Endothelial cell of umbilical vein (primary cell): Measurements from ENCODE around the gene MAST4. TPM values are rescaled to one million over a fixed set of nuclear protein-coding genes. Genes with fewer than 3 reads are reported as not detected.

Experiments
- BruUV-seq: library from RNA; stranded (reverse); fragments of 400-500 nt; replicated peaks from 2 replicates; lab custom pipeline; 2021; lab: Mats Ljungman, UMichigan
- CTCF ChIA-PET: fragments of 300-600, 350-600 bp; sonication (Branson Sonifier 250); formaldehyde crosslinking; loops from one replicate; lab custom pipeline; 2021; ENCODE audit warnings: antibody characterized with exemption, inconsistent platforms; lab: Charles Lee
- POLR2A ChIA-PET: fragments of 300-600, 350-600 bp; sonication (Branson Sonifier 250); formaldehyde crosslinking; loops from one replicate; lab custom pipeline; 2021; ENCODE audit warnings: antibody characterized with exemption, inconsistent platforms; lab: Charles Lee
- DNase-seq: peaks from one replicate; pipeline ENCODE4 v3.0.0-alpha.2; 2011; ENCODE audit warnings: low read depth, low spot score
- FAIRE-seq: peaks from 2 replicates; lab custom pipeline; 2011; peaks lifted over from hg19 to GRCh38; lab: Jason Lieb, UNC
- H2AFZ ChIP-seq: 2 replicates; pipeline ENCODE4 v1.6.0; 2012; ENCODE audit warnings: low read depth, low read length, control low read depth, inconsistent platforms
- H3K27ac ChIP-seq: 2 replicates; pipeline ENCODE4 v1.5.1; 2011; ENCODE audit warnings: low read depth, mild to moderate bottlenecking, control low read depth, low read length, moderate library complexity; ENCODE audit not compliant: insufficient read depth
- H3K27me3 ChIP-seq, 2 experiments: 2 replicates each; pipeline versions ENCODE4 v1.6.0 to v1.6.1; 2011; ENCODE audit warnings: low read length in 2 of 2, mixed read lengths in 1 of 2; ENCODE audit not compliant: control insufficient read depth in 2 of 2, insufficient read depth in 2 of 2
- H3K36me3 ChIP-seq, 2 experiments: 2 replicates in 1 of 2; 3 replicates in 1 of 2; pipeline ENCODE4 v1.5.1; 2011; ENCODE audit warnings: low read length in 2 of 2, mild to moderate bottlenecking in 1 of 2, moderate library complexity in 1 of 2; ENCODE audit not compliant: control insufficient read depth in 2 of 2, insufficient read depth in 2 of 2; ENCODE audit errors: extremely low read depth in 1 of 2
- H3K4me1 ChIP-seq: 3 replicates; pipeline ENCODE4 v1.5.1; 2011; ENCODE audit warnings: mild to moderate bottlenecking, low read length; ENCODE audit not compliant: control insufficient read depth, insufficient read depth; ENCODE audit errors: extremely low read depth
- H3K4me2 ChIP-seq: 2 replicates; pipeline ENCODE4 v1.6.1; 2011; ENCODE audit warnings: low read length, control low read depth, mixed read lengths; ENCODE audit not compliant: insufficient read depth
- H3K4me3 ChIP-seq, 3 experiments: fragments of 200-600 bp in 1 of 3; sonication (generic), shearing (Covaris generic) in 1 of 3; replicated peaks in 1 of 3; 2 replicates each; pipeline ENCODE4 v1.5.1; 2011 to 2016; ENCODE audit warnings: control low read depth in 3 of 3, low read length in 3 of 3, mild to moderate bottlenecking in 2 of 3, inconsistent platforms in 1 of 3, low read depth in 1 of 3, moderate library complexity in 1 of 3; ENCODE audit not compliant: insufficient read depth in 1 of 3
- H3K79me2 ChIP-seq: 2 replicates; pipeline ENCODE4 v1.6.0; 2012; ENCODE audit warnings: low read length, inconsistent platforms; ENCODE audit not compliant: control insufficient read depth, insufficient read depth
- H3K9ac ChIP-seq: replicated peaks from 2 replicates; pipeline ENCODE3; 2011; ENCODE audit warnings: low read length, control low read depth; ENCODE audit not compliant: insufficient read depth; ENCODE audit errors: extremely low read depth
- H3K9me1 ChIP-seq: replicated peaks from 3 replicates; pipeline ENCODE4 v1.6.0; 2011; ENCODE audit warnings: mild to moderate bottlenecking, low read length; ENCODE audit not compliant: control insufficient read depth, insufficient read depth; ENCODE audit errors: extremely low read depth
- H3K9me3 ChIP-seq: replicated peaks from 2 replicates; pipeline ENCODE4 v1.5.1; 2012; ENCODE audit warnings: low read length, inconsistent platforms; ENCODE audit not compliant: control insufficient read depth, insufficient read depth
- H4K20me1 ChIP-seq: replicated peaks from 2 replicates; pipeline ENCODE3; 2011; ENCODE audit warnings: mild to moderate bottlenecking, low read length; ENCODE audit not compliant: control insufficient read depth, insufficient read depth; ENCODE audit errors: extremely low read depth
- EZH2 ChIP-seq: IDR thresholded peaks from 2 replicates; pipeline ENCODE4 v1.6.1; 2012; ENCODE audit warnings: borderline replicate concordance, low read depth, mild to moderate bottlenecking, moderate library complexity, low read length, inconsistent platforms; ENCODE audit not compliant: severe bottlenecking
- FOS ChIP-seq: IDR thresholded peaks from 2 replicates; pipeline ENCODE4 v1.6.1; 2011; ENCODE audit warnings: mild to moderate bottlenecking, low read length, moderate library complexity, borderline replicate concordance; ENCODE audit not compliant: insufficient read depth
- GATA2 ChIP-seq: IDR thresholded peaks from 2 replicates; pipeline ENCODE4 v1.7.0; 2011; ENCODE audit warnings: low read depth, mild to moderate bottlenecking, moderate library complexity, mixed read lengths, low read length; ENCODE audit not compliant: insufficient read length, insufficient read depth
- MYC ChIP-seq: IDR thresholded peaks from one replicate; pipeline ENCODE4 v1.6.1; 2011; ENCODE audit warnings: mild to moderate bottlenecking, low read depth, low read length
- POLR2A ChIP-seq: IDR thresholded peaks from 2 replicates; pipeline ENCODE4 v1.6.1; 2012; ENCODE audit warnings: low read depth, mild to moderate bottlenecking, control low read depth, low read length
- POLR2AphosphoS5 ChIP-seq: IDR thresholded peaks from 2 replicates; pipeline ENCODE4 v1.6.1; 2012; ENCODE audit warnings: low read depth, mild to moderate bottlenecking, control low read depth, low read length, moderate library complexity; ENCODE audit not compliant: insufficient read depth
- dilution Hi-C: fragments of 300-500 bp; cut with MboI; formaldehyde crosslinking; loops from one replicate; pipeline ENCODE4 v1.15.0; 2019; ENCODE audit warnings: low sequenced_read_pairs; ENCODE audit not compliant: extremely low pct_ligation_motif_present
- intact Hi-C: fragments of 100-400 bp; cut with micrococcal nuclease; formaldehyde crosslinking; loops from one replicate; pipeline ENCODE4 v1.10.0; 2022
- polyA plus RNA-seq, 4 experiments: library from polyadenylated mRNA; depleted of rRNA in 3 of 4; stranded (reverse) in 3 of 4; unstranded in 1 of 4; fragments of >200 nt; gene quantifications; 2 replicates each; pipeline versions ENCODE4 v1.2.1 to v1.2.3, GENCODE V29; 2011 to 2012; ENCODE audit warnings: missing spikeins in 1 of 4
- total RNA-seq: library from RNA; stranded (reverse); gene quantifications from 2 replicates; pipeline ENCODE4 v1.2.3, GENCODE V29; 2021
- TF ChIP-seq, protein P1 (sequence below): IDR thresholded peaks from 2 replicates; pipeline ENCODE4 v1.6.1; 2011; ENCODE audit not compliant: insufficient read depth, insufficient read length

The MAST4 gene
- total and polyA plus RNA-seq, 2 donors (not counting 3 experiments of a cell fraction or from before 2014, with no cell fraction given) = 40.2 to 116 TPM

DNA sequence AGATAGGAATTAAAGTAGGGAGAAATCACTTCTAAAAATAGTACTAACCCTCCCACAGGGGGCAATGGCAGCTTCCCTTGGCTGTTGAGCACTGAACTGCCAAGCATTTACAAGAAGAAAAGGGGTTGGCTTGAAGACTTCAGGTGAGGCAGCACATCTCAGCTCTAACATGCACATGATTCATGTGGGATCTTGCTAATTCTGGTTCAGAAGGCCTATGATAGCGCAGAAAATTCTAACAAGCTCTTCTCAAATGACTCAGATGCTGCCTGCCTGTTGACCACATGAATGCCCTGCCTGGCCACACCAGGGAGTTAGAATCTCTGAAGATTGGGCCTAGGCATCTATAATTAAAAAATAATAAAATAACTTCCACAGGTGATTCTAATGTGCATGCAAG, 577.8 kb downstream of the MAST4 start:
- no peak overlapping the region for H3K27ac ChIP-seq
- TF ChIP-seq EZH2 (no peak), POLR2AphosphoS5 (no peak), MYC (no peak), FOS (no peak), POLR2A (no peak), GATA2 (no peak)
- TF ChIP-seq, protein P1, sequence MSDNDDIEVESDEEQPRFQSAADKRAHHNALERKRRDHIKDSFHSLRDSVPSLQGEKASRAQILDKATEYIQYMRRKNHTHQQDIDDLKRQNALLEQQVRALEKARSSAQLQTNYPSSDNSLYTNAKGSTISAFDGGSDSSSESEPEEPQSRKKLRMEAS = no peak
- no peak overlapping the region for H3K9ac ChIP-seq
- H2AFZ ChIP-seq = no peak overlapping the region
- no TSS peak for BruUV-seq
- FAIRE-seq = no peak
- H3K36me3 ChIP-seq = peaks cover 0 to 3% of the 10 kb centered on the region in 2 experiments
- no peaks in the 10 kb centered on the region for H3K4me1 ChIP-seq
- POLR2A ChIA-PET = no interaction called here
- no peaks in the 10 kb centered on the region for H3K9me3 ChIP-seq
- DNase-seq = no peak
- H3K4me3 ChIP-seq = no peak overlapping the region
- H3K79me2 ChIP-seq = no peaks in the 10 kb centered on the region
- H3K4me2 ChIP-seq = no peak overlapping the region
- no peaks in the 10 kb centered on the region for H3K9me1 ChIP-seq
- dilution Hi-C loops (loop anchor here (25.0 kb wide), 1 partner anchor 1088 kb away; no protein-coding TSS in a partner anchor), intact Hi-C loops (no loop called here)
- H3K27me3 ChIP-seq = no peaks in the 10 kb centered on the region
- H4K20me1 ChIP-seq = no peaks in the 10 kb centered on the region
- CTCF ChIA-PET = interaction anchor here (1.1 to 1.3 kb wide), 2 partner anchors 8 to 9 kb away, joined by 4 to 5 read pairs; no protein-coding TSS in a partner anchor

DNA sequence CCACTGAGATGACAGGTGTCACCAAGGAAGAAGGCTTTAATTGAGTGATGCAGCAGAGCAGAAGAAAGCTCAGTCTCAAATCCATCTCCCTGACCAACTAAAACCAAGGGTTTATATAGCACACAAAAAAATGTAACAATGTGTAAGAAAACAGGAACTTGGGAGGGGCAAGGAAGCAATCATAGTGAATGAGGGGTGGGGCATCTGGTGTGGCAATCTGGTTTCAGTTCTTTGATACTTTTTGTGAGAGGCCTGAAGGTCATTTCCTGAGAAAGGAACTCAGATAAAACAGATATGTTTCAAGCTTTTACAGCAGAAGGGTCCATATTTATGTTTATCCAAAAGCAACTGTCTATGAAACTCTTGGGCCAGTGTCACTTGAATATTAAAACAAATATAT, 580.7 kb downstream of the MAST4 start:
- dilution Hi-C loops = no loop called here
- H4K20me1 ChIP-seq = no peaks in the 10 kb centered on the region
- no peaks in the 10 kb centered on the region for H3K36me3 ChIP-seq
- no peak overlapping the region for H2AFZ ChIP-seq
- peaks cover 2% of the 10 kb centered on the region for H3K4me1 ChIP-seq
- ChIA-PET CTCF (interaction anchor here (1.3 kb wide), 1 partner anchor 10 kb away, joined by 3 read pairs; no protein-coding TSS in a partner anchor), POLR2A (no interaction called here)
- intact Hi-C loops = no loop called here
- TF ChIP-seq POLR2AphosphoS5 (no peak), FOS (no peak)
- no peaks in the 10 kb centered on the region for H3K9me1 ChIP-seq
- H3K9me3 ChIP-seq = no peaks in the 10 kb centered on the region
- H3K4me3 ChIP-seq = no peak overlapping the region
- no TSS peak for BruUV-seq
- H3K27ac ChIP-seq = no peak overlapping the region
- H3K9ac ChIP-seq = no peak overlapping the region
- H3K27me3 ChIP-seq = no peaks in the 10 kb centered on the region
- H3K79me2 ChIP-seq = no peaks in the 10 kb centered on the region
- FAIRE-seq = no peak
- no peak overlapping the region for H3K4me2 ChIP-seq
- no peak for DNase-seq
